RWPE1 (cell line): Measurements from ENCODE around the gene CMC4.
A peak's percentile ranks its signal among the peaks of the same experiment; 100 is the strongest.

Experiments
- CTCF ChIA-PET: fragments of 350-600 bp; sonication (Branson Sonifier 250); formaldehyde crosslinking; extraction: SDS; loops from one replicate; lab custom pipeline; 2021; lab: Yijun Ruan, JAX
- POLR2A ChIA-PET: fragments of 400-600 bp; formaldehyde crosslinking; extraction: SDS; loops from one replicate; lab custom pipeline; 2020; ENCODE audit warnings: antibody characterized with exemption; ENCODE audit not compliant: low non-redundant PET; lab: Yijun Ruan, JAX
- DNase-seq: peaks from one replicate; pipeline ENCODE4 v3.0.0; 2012; ENCODE audit warnings: low spot score
- H3K27ac ChIP-seq: fragments of 450-650 bp; 2 replicates; pipeline ENCODE4 v1.5.1; 2017
- CTCF ChIP-seq: fragments of 450-650 bp; conservative IDR thresholded peaks from 2 replicates; pipeline ENCODE4 v1.5.1; 2017; ENCODE audit warnings: low read depth, mild to moderate bottlenecking

The CMC4 gene

DNA sequence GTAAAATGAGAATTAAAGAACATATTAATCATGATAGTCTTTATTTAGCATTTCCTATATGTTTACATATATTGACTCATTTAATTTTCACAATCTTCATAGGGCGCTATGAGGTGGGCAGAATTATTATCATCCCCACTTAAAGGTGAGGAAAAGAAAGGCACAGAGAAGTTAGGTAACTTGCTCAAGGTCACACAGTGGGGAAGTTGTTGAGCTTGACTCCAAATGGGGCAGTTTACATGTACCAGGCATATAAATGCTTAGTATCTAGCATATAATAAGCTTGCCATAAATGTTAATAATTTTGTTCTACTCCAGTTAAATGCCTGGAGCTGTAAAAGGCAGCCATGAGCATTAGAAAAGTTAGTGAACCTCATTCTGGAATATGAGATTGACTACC, 1.5 kb downstream of the CMC4 start:
- no peak overlapping the region for H3K27ac ChIP-seq
- CTCF ChIA-PET: no interaction called here
- POLR2A ChIA-PET: no interaction called here
- no peak for DNase-seq
- TF ChIP-seq CTCF: no peak

- CTCF ChIA-PET: no interaction called here
- H3K27ac ChIP-seq: no peak overlapping the region
- POLR2A ChIA-PET: no interaction called here
- no peak for DNase-seq
- no peak for TF ChIP-seq CTCF
Measured at GRCh38 chrX:155068165-155068564, 2.8 kb downstream of the CMC4 start.

DNA sequence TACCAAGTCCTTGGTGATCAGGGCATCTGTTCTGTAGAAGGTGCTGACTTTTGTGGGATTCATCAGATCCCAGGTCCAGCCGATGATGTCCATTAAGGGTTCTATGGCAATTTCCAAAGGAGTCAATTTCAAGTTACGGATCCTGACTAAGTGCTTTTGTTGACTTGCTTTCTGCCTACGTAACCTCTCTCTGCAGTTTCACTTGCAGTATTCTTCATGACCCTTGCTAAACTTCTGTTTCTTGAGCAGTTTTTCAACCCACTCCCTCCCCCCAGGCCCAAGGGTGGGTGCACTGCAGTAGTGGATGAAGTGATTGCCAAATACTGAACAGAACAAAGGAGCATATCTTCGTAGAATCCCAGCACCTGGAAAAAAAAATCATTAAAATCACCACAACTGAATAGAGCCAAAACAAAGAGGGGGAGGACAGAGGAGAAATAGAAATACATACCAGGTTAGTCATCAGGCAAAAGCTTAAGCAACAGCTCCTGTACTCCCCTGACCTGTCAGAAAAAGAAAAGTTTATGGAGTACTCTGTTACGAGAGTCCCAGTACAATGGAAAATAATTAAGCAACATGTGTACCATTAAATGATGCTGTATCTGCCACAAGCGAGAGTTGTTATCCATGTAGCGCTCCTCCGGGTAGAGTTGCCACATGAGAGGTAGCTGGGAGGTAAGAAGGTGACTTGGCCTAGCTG, 5.8 kb downstream of the CMC4 start:
- TF ChIP-seq CTCF: no peak
- ChIA-PET CTCF (interaction anchor here (0.8 kb wide), 1 partner anchor 165 kb away, joined by 3 read pairs; no protein-coding TSS in a partner anchor), POLR2A (no interaction called here)
- DNase-seq: peak; percentile 49
- H3K27ac ChIP-seq: peak overlapping the region; percentile 80

- DNase-seq: no peak
- TF ChIP-seq CTCF: no peak
- no peak overlapping the region for H3K27ac ChIP-seq
- ChIA-PET POLR2A (no interaction called here), CTCF (no interaction called here)
Measured at GRCh38 chrX:155061760-155062159, 9.2 kb downstream of the CMC4 start.

DNA sequence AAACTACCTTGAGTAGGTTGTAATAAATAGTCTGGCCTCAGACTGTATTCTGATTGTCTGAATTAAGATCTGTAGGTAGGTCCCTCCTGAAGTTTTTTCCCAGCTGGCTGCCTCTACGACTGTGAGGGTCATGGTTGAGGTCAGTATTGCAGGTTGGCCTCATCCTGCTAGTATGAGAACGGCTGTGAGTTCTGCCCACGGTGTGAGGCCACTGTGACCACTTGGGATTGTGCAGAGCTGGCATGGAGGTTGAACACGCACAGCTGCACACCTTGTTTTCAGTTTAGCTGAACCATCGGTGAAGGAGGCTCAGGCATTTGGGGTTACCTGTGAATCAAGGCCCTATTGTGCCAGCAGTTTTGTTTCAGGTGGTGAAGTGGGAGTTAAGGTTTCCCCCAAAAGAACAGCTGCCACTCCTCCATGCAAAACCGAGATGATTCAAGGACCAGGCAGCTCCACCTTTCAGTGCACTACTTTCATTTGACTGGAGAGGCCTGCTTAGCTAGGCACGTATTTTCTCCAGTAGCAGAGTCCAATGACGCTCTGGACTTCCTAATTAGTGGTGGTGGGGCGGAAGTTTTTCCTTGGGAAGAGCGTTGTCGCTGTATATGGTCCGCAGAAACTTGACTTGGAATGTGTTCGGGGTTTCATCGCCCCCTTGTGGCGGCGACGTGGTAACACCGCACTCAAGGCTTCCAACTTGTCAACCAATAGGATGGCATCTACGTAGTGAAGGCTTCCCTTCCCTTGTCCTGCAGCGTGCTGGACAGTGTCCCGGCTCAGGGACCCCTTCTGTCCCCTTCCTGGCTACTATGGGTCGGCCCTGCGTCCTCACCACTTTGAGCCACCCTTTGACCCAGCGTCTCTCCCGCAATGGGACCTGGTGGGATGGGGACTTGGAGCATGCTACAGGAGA, 13.8 kb downstream of the CMC4 start:
- no peak overlapping the region for H3K27ac ChIP-seq
- POLR2A ChIA-PET: no interaction called here
- CTCF ChIA-PET: interaction anchor here (0.6 to 1.0 kb wide), 5 partner anchors 11 to 238 kb away, joined by 3 to 6 read pairs (median 3); no protein-coding TSS in a partner anchor
- peak; percentile 43 for DNase-seq
- peak; percentile 39 for TF ChIP-seq CTCF

- no peak for TF ChIP-seq CTCF
- no peak for DNase-seq
- H3K27ac ChIP-seq: no peak overlapping the region
- ChIA-PET POLR2A (no interaction called here), CTCF (interaction anchor here (0.6 to 1.0 kb wide), 5 partner anchors 10 to 139 kb away, joined by 3 to 6 read pairs (median 3); no protein-coding TSS in a partner anchor)
Measured at GRCh38 chrX:155056471-155056870, 14.5 kb downstream of the CMC4 start.
